ENCODE measurements around the gene ARL5C.

Gene ARL5C

GRCh38 chr17:39194089-39194984 is 28.4 kb upstream of the ARL5C start:
- H3K36me3 ChIP-seq (ENCODE audit: control insufficient read depth, insufficient read depth, low read length): peaks cover 16% of the 10 kb centered on the region
- H3K4me1 ChIP-seq (ENCODE audit: control insufficient read depth, insufficient read depth, low read length): peaks cover 3% of the 10 kb centered on the region
- H3K27me3 ChIP-seq (ENCODE audit: control insufficient read depth, insufficient read depth, low read length): no peaks in the 10 kb centered on the region
- no CpG with 5 or more reads among the region's 20 CpGs for WGBS (ENCODE audit: insufficient coverage, insufficient read length)
- no peak for DNase-seq (ENCODE audit: low read depth, low spot score)
- no peak overlapping the region; the same call in 1 of the 2 replicates for H3K4me3 ChIP-seq (ENCODE audit: low read length)
- H3K9me3 ChIP-seq (ENCODE audit: control insufficient read depth, insufficient read depth, low read length): no peaks in the 10 kb centered on the region
- H3K27ac ChIP-seq (ENCODE audit: low read length): no peak overlapping the region

GRCh38 chr17:39193346-39193745 is 27.4 kb upstream of the ARL5C start:
- Histone ChIP-seq H3K9me3 (ENCODE audit: control insufficient read depth, insufficient read depth, low read length) (no peaks in the 10 kb centered on the region), H3K4me1 (ENCODE audit: control insufficient read depth, insufficient read depth, low read length) (peaks cover 3% of the 10 kb centered on the region), H3K27ac (ENCODE audit: low read length) (no peak overlapping the region), H3K36me3 (ENCODE audit: control insufficient read depth, insufficient read depth, low read length) (peaks cover 16% of the 10 kb centered on the region), H3K4me3 (ENCODE audit: low read length) (no peak overlapping the region), H3K27me3 (ENCODE audit: control insufficient read depth, insufficient read depth, low read length) (no peaks in the 10 kb centered on the region)
- DNase-seq (ENCODE audit: low read depth, low spot score): no peak
- WGBS (ENCODE audit: insufficient coverage, insufficient read length): no CpG with 5 or more reads among the region's 10 CpGs

- Histone ChIP-seq H3K36me3 (ENCODE audit: control insufficient read depth, insufficient read depth, low read length) (peaks cover 16% of the 10 kb centered on the region), H3K4me3 (ENCODE audit: low read length) (no peak overlapping the region), H3K27me3 (ENCODE audit: control insufficient read depth, insufficient read depth, low read length) (no peaks in the 10 kb centered on the region), H3K9me3 (ENCODE audit: control insufficient read depth, insufficient read depth, low read length) (no peaks in the 10 kb centered on the region), H3K4me1 (ENCODE audit: control insufficient read depth, insufficient read depth, low read length) (peaks cover 3% of the 10 kb centered on the region), H3K27ac (ENCODE audit: low read length) (no peak overlapping the region)
- WGBS (ENCODE audit: insufficient coverage, insufficient read length): no CpG with 5 or more reads among the region's 16 CpGs
- DNase-seq (ENCODE audit: low read depth, low spot score): no peak
These were observed 26.9 kb upstream of the ARL5C start for GRCh38 chr17:39192901-39193300.

DNA sequence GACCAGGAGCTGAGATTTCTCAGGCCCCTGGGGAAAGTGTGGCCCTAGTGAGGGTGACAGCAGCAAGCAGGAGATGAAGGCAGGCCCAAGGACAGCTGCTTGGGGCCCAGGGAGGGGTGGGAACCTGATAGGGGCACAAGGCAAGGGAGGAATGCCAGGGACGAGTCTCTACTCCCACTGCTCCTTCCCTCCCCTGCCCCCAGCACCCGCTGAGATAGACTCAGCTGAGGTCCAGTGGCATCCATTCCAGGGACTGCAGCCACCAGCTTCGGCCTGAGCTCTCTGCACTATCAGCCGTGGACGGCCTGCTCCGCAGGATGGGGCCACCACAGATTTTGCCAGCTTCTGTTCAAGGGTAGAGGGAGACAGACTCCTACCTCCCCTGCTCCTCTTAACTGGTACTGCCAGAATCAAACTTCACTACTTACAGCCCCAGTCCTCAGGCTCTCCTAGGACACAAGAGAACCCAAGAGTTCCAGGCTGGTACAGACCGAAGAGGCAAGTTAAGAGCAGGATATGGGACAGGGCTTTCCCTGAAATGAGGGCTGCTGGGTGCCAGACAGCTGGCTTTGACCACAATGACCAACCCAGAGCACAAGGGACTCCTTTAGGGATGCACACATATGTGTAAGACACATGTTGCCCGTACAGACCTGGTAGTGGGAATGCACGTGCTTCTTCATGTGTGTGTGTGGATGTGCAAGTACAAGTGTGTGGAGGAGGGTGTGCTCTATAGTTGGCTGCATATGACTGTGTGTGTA is 26.0 kb upstream of the ARL5C start:
- WGBS (ENCODE audit: insufficient coverage, insufficient read length): no CpG with 5 or more reads among the region's 9 CpGs
- Histone ChIP-seq H3K36me3 (ENCODE audit: control insufficient read depth, insufficient read depth, low read length) (peaks cover 22% of the 10 kb centered on the region), H3K9me3 (ENCODE audit: control insufficient read depth, insufficient read depth, low read length) (no peaks in the 10 kb centered on the region), H3K4me3 (ENCODE audit: low read length) (no peak overlapping the region), H3K4me1 (ENCODE audit: control insufficient read depth, insufficient read depth, low read length) (peaks cover 3% of the 10 kb centered on the region), H3K27me3 (ENCODE audit: control insufficient read depth, insufficient read depth, low read length) (no peaks in the 10 kb centered on the region), H3K27ac (ENCODE audit: low read length) (no peak overlapping the region)
- DNase-seq (ENCODE audit: low read depth, low spot score): no peak

DNA sequence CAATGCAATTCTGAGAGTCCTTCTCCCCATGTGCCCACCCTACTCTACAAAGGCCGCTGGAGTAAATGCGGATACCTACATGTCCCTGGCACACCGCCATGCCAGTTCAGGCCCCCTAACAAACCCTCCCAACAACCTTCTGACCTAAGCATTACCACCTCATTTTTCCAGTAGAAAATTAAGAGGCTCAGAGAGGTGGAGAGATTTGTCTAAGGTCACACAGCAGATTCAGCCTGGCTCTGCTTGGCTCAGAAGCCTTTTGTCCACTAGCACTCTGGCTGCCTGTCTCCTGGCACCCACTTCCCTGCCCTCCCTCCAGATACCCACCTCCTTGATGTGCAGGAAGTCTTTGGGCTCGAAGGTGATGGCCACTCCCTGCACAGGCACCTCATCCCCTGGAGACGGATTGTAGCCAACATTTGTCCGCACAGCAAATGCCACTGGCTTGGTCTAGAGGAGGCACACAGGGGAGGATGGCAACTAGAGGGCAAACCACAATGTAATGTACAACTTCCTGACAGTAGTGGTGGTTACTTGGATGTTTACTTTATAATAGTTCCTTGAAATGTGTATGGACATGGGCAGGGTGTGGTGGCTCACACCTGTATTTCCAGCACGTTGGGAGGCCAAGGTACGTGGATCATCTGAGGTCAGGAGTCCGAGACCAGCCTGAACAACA is 21.3 kb upstream of the ARL5C start:
- Histone ChIP-seq H3K4me3 (ENCODE audit: low read length) (no peak overlapping the region), H3K36me3 (ENCODE audit: control insufficient read depth, insufficient read depth, low read length) (peaks cover 42% of the 10 kb centered on the region), H3K9me3 (ENCODE audit: control insufficient read depth, insufficient read depth, low read length) (no peaks in the 10 kb centered on the region), H3K27ac (ENCODE audit: low read length) (no peak overlapping the region), H3K4me1 (ENCODE audit: control insufficient read depth, insufficient read depth, low read length) (no peaks in the 10 kb centered on the region), H3K27me3 (ENCODE audit: control insufficient read depth, insufficient read depth, low read length) (no peaks in the 10 kb centered on the region)
- no CpG with 5 or more reads among the region's 9 CpGs for WGBS (ENCODE audit: insufficient coverage, insufficient read length)
- DNase-seq (ENCODE audit: low read depth, low spot score): no peak

DNA sequence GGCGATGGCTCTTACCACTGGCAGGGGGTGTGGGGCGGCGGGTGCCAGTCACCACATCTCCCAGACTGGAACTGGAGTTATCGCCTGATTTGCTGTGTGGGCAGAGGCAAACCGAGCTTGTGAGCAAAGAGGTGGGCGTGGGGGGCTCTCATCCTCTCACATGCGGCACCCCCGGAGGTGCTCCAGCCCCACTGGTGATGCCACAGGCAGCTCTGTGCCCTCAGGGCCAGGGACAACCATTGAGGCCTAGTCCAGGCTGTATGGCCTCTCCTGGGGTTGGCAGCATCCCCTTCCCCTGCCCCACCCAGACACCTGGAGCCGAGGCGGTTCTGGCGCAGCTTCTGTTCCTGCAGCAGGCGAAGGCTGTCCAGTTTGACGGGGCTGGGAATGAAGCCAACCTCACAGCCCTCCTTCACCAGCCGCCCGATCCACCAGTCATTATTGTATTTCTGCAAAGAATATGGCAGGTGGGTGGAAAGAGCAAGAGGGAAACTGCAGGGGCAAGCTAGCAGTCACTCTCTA is 20.6 kb upstream of the ARL5C start:
- no peak overlapping the region for H3K27ac ChIP-seq (ENCODE audit: low read length)
- no peaks in the 10 kb centered on the region for H3K9me3 ChIP-seq (ENCODE audit: control insufficient read depth, insufficient read depth, low read length)
- peaks cover 38% of the 10 kb centered on the region for H3K36me3 ChIP-seq (ENCODE audit: control insufficient read depth, insufficient read depth, low read length)
- DNase-seq (ENCODE audit: low read depth, low spot score): no peak
- no peaks in the 10 kb centered on the region for H3K27me3 ChIP-seq (ENCODE audit: control insufficient read depth, insufficient read depth, low read length)
- H3K4me1 ChIP-seq (ENCODE audit: control insufficient read depth, insufficient read depth, low read length): no peaks in the 10 kb centered on the region
- no peak overlapping the region for H3K4me3 ChIP-seq (ENCODE audit: low read length)
- WGBS (ENCODE audit: insufficient coverage, insufficient read length): no CpG with 5 or more reads among the region's 15 CpGs

GRCh38 chr17:39183720-39184119 is 17.8 kb upstream of the ARL5C start:
- peaks cover 34% of the 10 kb centered on the region for H3K36me3 ChIP-seq (ENCODE audit: control insufficient read depth, insufficient read depth, low read length)
- H3K9me3 ChIP-seq (ENCODE audit: control insufficient read depth, insufficient read depth, low read length): no peaks in the 10 kb centered on the region
- H3K4me3 ChIP-seq (ENCODE audit: low read length): no peak overlapping the region
- H3K4me1 ChIP-seq (ENCODE audit: control insufficient read depth, insufficient read depth, low read length): no peaks in the 10 kb centered on the region
- DNase-seq (ENCODE audit: low read depth, low spot score): no peak
- no peaks in the 10 kb centered on the region for H3K27me3 ChIP-seq (ENCODE audit: control insufficient read depth, insufficient read depth, low read length)
- H3K27ac ChIP-seq (ENCODE audit: low read length): no peak overlapping the region
- no CpG with 5 or more reads among the region's 10 CpGs for WGBS (ENCODE audit: insufficient coverage, insufficient read length)

DNA sequence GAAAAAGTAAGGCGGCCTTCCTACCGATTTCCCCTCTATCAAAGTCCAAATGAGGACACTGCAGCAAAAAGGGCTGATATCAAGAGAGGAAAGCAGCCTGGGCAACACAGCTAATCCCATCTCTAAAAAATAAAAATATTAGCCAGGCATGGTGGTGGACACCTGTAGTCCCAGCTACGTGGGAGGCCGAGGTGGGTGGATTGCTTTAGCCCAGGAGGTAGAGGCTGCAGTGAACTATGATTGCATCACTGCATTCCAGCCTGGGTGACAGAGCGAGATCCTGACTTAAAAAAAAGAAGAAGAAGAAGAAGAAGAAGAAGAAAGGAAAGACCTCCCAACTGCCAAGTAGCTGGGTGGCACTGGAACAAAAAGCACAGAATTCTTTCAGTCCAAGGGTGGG is 17.1 kb upstream of the ARL5C start:
- Histone ChIP-seq H3K27ac (ENCODE audit: low read length) (no peak overlapping the region), H3K4me3 (ENCODE audit: low read length) (no peak overlapping the region), H3K9me3 (ENCODE audit: control insufficient read depth, insufficient read depth, low read length) (no peaks in the 10 kb centered on the region), H3K4me1 (ENCODE audit: control insufficient read depth, insufficient read depth, low read length) (no peaks in the 10 kb centered on the region), H3K27me3 (ENCODE audit: control insufficient read depth, insufficient read depth, low read length) (no peaks in the 10 kb centered on the region), H3K36me3 (ENCODE audit: control insufficient read depth, insufficient read depth, low read length) (peaks cover 34% of the 10 kb centered on the region)
- no peak for DNase-seq (ENCODE audit: low read depth, low spot score)
- no CpG with 5 or more reads among the region's 5 CpGs for WGBS (ENCODE audit: insufficient coverage, insufficient read length)

DNA sequence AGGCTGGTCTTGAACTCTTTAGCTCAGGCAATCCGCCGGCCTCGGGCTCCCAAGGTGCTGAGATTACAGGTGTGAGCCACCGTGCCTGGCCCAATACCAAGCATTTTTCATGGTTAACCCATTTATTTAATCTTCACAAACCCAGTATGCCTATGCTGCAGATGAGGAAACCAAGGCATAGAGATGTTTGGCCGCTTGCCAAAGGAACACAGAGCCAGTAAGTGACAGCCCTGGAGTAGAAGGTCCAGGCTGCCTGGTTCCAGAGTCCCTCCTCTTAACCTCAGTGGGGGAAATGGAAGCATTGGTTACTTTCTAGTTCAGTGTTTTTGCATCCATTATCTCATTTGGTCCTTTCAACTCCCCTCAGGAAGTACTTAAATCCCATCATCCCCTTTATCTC is 15.3 kb upstream of the ARL5C start:
- H3K9me3 ChIP-seq (ENCODE audit: control insufficient read depth, insufficient read depth, low read length): no peaks in the 10 kb centered on the region
- peaks cover 23% of the 10 kb centered on the region for H3K36me3 ChIP-seq (ENCODE audit: control insufficient read depth, insufficient read depth, low read length)
- no CpG with 5 or more reads among the region's 5 CpGs for WGBS (ENCODE audit: insufficient coverage, insufficient read length)
- no peaks in the 10 kb centered on the region for H3K4me1 ChIP-seq (ENCODE audit: control insufficient read depth, insufficient read depth, low read length)
- no peak overlapping the region for H3K4me3 ChIP-seq (ENCODE audit: low read length)
- no peaks in the 10 kb centered on the region for H3K27me3 ChIP-seq (ENCODE audit: control insufficient read depth, insufficient read depth, low read length)
- H3K27ac ChIP-seq (ENCODE audit: low read length): no peak overlapping the region
- no peak for DNase-seq (ENCODE audit: low read depth, low spot score)

- Histone ChIP-seq H3K9me3 (ENCODE audit: control insufficient read depth, insufficient read depth, low read length) (no peaks in the 10 kb centered on the region), H3K27ac (ENCODE audit: low read length) (no peak overlapping the region), H3K4me1 (ENCODE audit: control insufficient read depth, insufficient read depth, low read length) (peaks cover 3% of the 10 kb centered on the region), H3K27me3 (ENCODE audit: control insufficient read depth, insufficient read depth, low read length) (no peaks in the 10 kb centered on the region), H3K36me3 (ENCODE audit: control insufficient read depth, insufficient read depth, low read length) (peaks cover 11% of the 10 kb centered on the region), H3K4me3 (ENCODE audit: low read length) (no peak overlapping the region)
- no CpG with 5 or more reads among the region's 4 CpGs for WGBS (ENCODE audit: insufficient coverage, insufficient read length)
- no peak for DNase-seq (ENCODE audit: low read depth, low spot score)
These were observed 12.6 kb upstream of the ARL5C start for GRCh38 chr17:39178536-39178935.
